Adrenal gland (tissue), 12 donors: Measurements from ENCODE around the gene KLHDC4. TPM values are rescaled to one million over a fixed set of nuclear protein-coding genes. Genes with fewer than 3 reads are reported as not detected.

ENCODE experiments used
- DNase-seq, 7 donors: peaks; one replicate each; pipeline ENCODE4 v3.0.0-alpha.2; 2019 to 2020
- H3K27ac ChIP-seq, 5 donors: fragments of 200-600 bp; sonication (generic) in 4 of 5; 1 replicate in 3 of 5; 2 replicates in 2 of 5; pipeline versions ENCODE4 v1.5.1 to v1.8.0; 2016 to 2020; ENCODE audit warnings: mild to moderate bottlenecking in 1 of 5
- H3K27me3 ChIP-seq: fragments of 200-600 bp; 2 replicates; pipeline ENCODE4 v1.8.0; 2021
- H3K36me3 ChIP-seq, 2 donors: fragments of 200-600 bp; replicated peaks in 1 of 2; 1 replicate in 1 of 2; 2 replicates in 1 of 2; pipeline versions ENCODE4 v1.5.1 to v1.8.0; 2018 to 2022
- H3K4me1 ChIP-seq, 2 donors: fragments of 200-600 bp; replicated peaks in 1 of 2; 1 replicate in 1 of 2; 2 replicates in 1 of 2; pipeline versions ENCODE4 v1.5.1 to v1.8.0; 2018 to 2021
- H3K4me3 ChIP-seq, 4 donors: fragments of 200-600 bp; sonication (generic) in 3 of 4; one replicate each; pipeline ENCODE4 v1.5.1; 2016 to 2018
- H3K9me3 ChIP-seq, 3 donors: fragments of 200-600 bp; sonication (generic) in 1 of 3; replicated peaks in 1 of 3; 1 replicate in 2 of 3; 2 replicates in 1 of 3; pipeline versions ENCODE4 v1.5.1 to v1.8.0; 2016 to 2021
- POLR2A ChIP-seq, 2 donors: fragments of 450-650 bp; IDR thresholded peaks; one replicate each; pipeline ENCODE4 v1.6.1; 2017; ENCODE audit warnings: antibody characterized with exemption in 2 of 2, mild to moderate bottlenecking in 2 of 2, moderate library complexity in 1 of 2
- WGBS, 4 donors: extraction: QIAGEN DNeasy Blood & Tissue Kit in 2 of 4; methylation state at CpG; one replicate each; pipeline versions ENCODE4 v1.1.5 to v1.1.7; 2013 to 2017; 5-methylcytosine and 5-hydroxymethylcytosine counted together
- intact Hi-C, 2 donors: fragments of 100-400 bp; cut with DNase I; formaldehyde crosslinking; loops; one replicate each; pipeline versions ENCODE4 v1.14.1 to v1.15.0; 2022 to 2023
- polyA plus RNA-seq, 3 donors: library from polyadenylated mRNA; stranded (reverse); fragments of 200-250 nt in 2 of 3; fragments of 350-450 nt in 1 of 3; fragmentation: Illumina TruSeq in 1 of 3; extraction: RNeasy Lipid Tissue Mini Kit (QIAGEN cat#74804) in 1 of 3; gene quantifications; one replicate each; pipeline ENCODE4 v1.2.3, GENCODE V29; 2013 to 2014
- total RNA-seq, 9 donors: library from RNA; depleted of rRNA in 4 of 9; stranded (reverse); fragments of >200 nt in 4 of 9; fragments of 120-200 nt in 1 of 9; fragmentation: NEBNext Ultra II Directional in 1 of 9; extraction: Animal tissue kit (Norgen Biotek cat#: 25700) in 1 of 9; gene quantifications; one replicate each; pipeline versions ENCODE4 v1.1.0 to v1.2.4, GENCODE V29; 2013 to 2023
- TF ChIP-seq, protein P1 (sequence below), 6 experiments: fragments of 450-650 bp in 4 of 6; fragments of 200-600 bp in 2 of 6; sonication (generic) in 1 of 6; IDR thresholded peaks; 1 replicate in 5 of 6; 2 replicates in 1 of 6; pipeline versions ENCODE4 v1.5.1 to v1.8.0; 2016 to 2021; ENCODE audit warnings: antibody characterized with exemption in 6 of 6, mild to moderate bottlenecking in 2 of 6, moderate library complexity in 1 of 6
- donor health status: healthy with polysubstance abuse.
- donor health status: Bipolar disorder and iron deficiency.
- donor health status: DM: yes; HTN: yes; CAD: no.
- donor health status: DM: no; HTN: no; CAD: no.
- donor health status: DM: no; HTN: no; CAD: no.
- donor health status: DM: yes; HTN: yes; CAD: no.

KLHDC4 gene
- total and polyA plus RNA-seq, 12 donors: 15.4 to 94.0 (median 26.4) TPM

- Histone ChIP-seq H3K4me3 (no peak overlapping the region), H3K27ac (no peak overlapping the region), H3K4me1 (no peaks in the 10 kb centered on the region), H3K9me3 (no peaks in the 10 kb centered on the region), H3K27me3 (no peaks in the 10 kb centered on the region), H3K36me3 (peaks cover 0 to 17% of the 10 kb centered on the region in 2 donors)
- TF ChIP-seq, protein P1, sequence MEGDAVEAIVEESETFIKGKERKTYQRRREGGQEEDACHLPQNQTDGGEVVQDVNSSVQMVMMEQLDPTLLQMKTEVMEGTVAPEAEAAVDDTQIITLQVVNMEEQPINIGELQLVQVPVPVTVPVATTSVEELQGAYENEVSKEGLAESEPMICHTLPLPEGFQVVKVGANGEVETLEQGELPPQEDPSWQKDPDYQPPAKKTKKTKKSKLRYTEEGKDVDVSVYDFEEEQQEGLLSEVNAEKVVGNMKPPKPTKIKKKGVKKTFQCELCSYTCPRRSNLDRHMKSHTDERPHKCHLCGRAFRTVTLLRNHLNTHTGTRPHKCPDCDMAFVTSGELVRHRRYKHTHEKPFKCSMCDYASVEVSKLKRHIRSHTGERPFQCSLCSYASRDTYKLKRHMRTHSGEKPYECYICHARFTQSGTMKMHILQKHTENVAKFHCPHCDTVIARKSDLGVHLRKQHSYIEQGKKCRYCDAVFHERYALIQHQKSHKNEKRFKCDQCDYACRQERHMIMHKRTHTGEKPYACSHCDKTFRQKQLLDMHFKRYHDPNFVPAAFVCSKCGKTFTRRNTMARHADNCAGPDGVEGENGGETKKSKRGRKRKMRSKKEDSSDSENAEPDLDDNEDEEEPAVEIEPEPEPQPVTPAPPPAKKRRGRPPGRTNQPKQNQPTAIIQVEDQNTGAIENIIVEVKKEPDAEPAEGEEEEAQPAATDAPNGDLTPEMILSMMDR (IDR thresholded peaks at IDR 0.05): no peak
- TF ChIP-seq POLR2A (IDR thresholded peaks at IDR 0.05): no peak
- intact Hi-C loops: no loop called here
- 89 to 96% (median 92%) methylated on average over 6 to 8 of the region's 8 CpGs for WGBS, 4 donors
- DNase-seq: no peak
Observed at GRCh38 chr16:87740441-87740840, 25.3 kb downstream of the KLHDC4 start.

- WGBS, 4 donors: 90 to 94% (median 93%) methylated on average over 7 to 8 of the region's 8 CpGs
- Histone ChIP-seq H3K9me3 (no peaks in the 10 kb centered on the region), H3K27me3 (no peaks in the 10 kb centered on the region), H3K27ac (no peak overlapping the region), H3K4me1 (no peaks in the 10 kb centered on the region), H3K4me3 (no peak overlapping the region), H3K36me3 (peaks cover 0 to 16% of the 10 kb centered on the region in 2 donors)
- TF ChIP-seq, protein P1 (IDR thresholded peaks at IDR 0.05): no peak
- TF ChIP-seq POLR2A (IDR thresholded peaks at IDR 0.05): no peak
- no peak for DNase-seq
- intact Hi-C loops: no loop called here
Observed at GRCh38 chr16:87739801-87740200, 26.0 kb downstream of the KLHDC4 start.

- no peak overlapping the region for H3K4me3 ChIP-seq
- peaks cover 0 to 19% of the 10 kb centered on the region in 2 donors for H3K36me3 ChIP-seq
- DNase-seq: no peak
- WGBS, 4 donors: 87 to 95% (median 93%) methylated on average over 7 to 12 of the region's 12 CpGs
- H3K27ac ChIP-seq: no peak overlapping the region
- H3K4me1 ChIP-seq: no peaks in the 10 kb centered on the region
- no peaks in the 10 kb centered on the region for H3K9me3 ChIP-seq
- intact Hi-C loops: no loop called here
- no peaks in the 10 kb centered on the region for H3K27me3 ChIP-seq
- TF ChIP-seq POLR2A (IDR thresholded peaks at IDR 0.05): no peak
- TF ChIP-seq, protein P1 (IDR thresholded peaks at IDR 0.05): no peak
Observed at GRCh38 chr16:87736008-87736382, 29.8 kb downstream of the KLHDC4 start.

GRCh38 chr16:87735270-87736007 lies 30.3 kb downstream of the KLHDC4 start:
- H3K36me3 ChIP-seq: peaks cover 0 to 14% of the 10 kb centered on the region in 2 donors
- DNase-seq: no peak
- no peaks in the 10 kb centered on the region for H3K27me3 ChIP-seq
- WGBS, 4 donors: 90 to 91% (median 90%) methylated on average over 21 to 23 of the region's 23 CpGs
- intact Hi-C loops: no loop called here
- TF ChIP-seq POLR2A (IDR thresholded peaks at IDR 0.05): no peak
- TF ChIP-seq, protein P1 (IDR thresholded peaks at IDR 0.05): no peak
- H3K9me3 ChIP-seq: no peaks in the 10 kb centered on the region
- no peak overlapping the region for H3K4me3 ChIP-seq
- H3K27ac ChIP-seq: no peak overlapping the region
- no peaks in the 10 kb centered on the region for H3K4me1 ChIP-seq
